Thyroid gland (tissue), 4 donors: ENCODE measurements around the gene FGF11. TPM values are rescaled to one million over a fixed set of nuclear protein-coding genes. Genes with fewer than 3 reads are reported as not detected.

Experiments
- DNase-seq, 2 donors: peaks; one replicate each; pipeline ENCODE4 v3.0.0-alpha.2; 2019
- H3K27ac ChIP-seq, 3 donors: fragments of 200-600 bp; sonication (generic); 1 replicate in 2 of 3; 2 replicates in 1 of 3; pipeline ENCODE4 v1.5.1; 2016 to 2019; ENCODE audit warnings: mild to moderate bottlenecking in 1 of 3, moderate library complexity in 1 of 3
- H3K27me3 ChIP-seq: fragments of 200-600 bp; sonication (generic); one replicate; pipeline ENCODE4 v1.5.1; 2019
- H3K36me3 ChIP-seq, 2 donors: fragments of 200-600 bp; sonication (generic); one replicate each; pipeline ENCODE4 v1.5.1; 2016 to 2019
- H3K4me1 ChIP-seq, 2 donors: fragments of 200-600 bp; sonication (generic); one replicate each; pipeline ENCODE4 v1.5.1; 2017 to 2019
- H3K4me3 ChIP-seq, 3 donors: fragments of 200-600 bp; sonication (generic); replicated peaks in 1 of 3; 1 replicate in 2 of 3; 2 replicates in 1 of 3; pipeline ENCODE4 v1.5.1; 2016; ENCODE audit warnings: mild to moderate bottlenecking in 1 of 3
- H3K9me3 ChIP-seq: fragments of 200-600 bp; sonication (generic); one replicate; pipeline ENCODE4 v1.5.1; 2017
- CTCF ChIP-seq, 6 experiments: fragments of 200-600 bp in 3 of 6; fragments of 450-650 bp in 3 of 6; sonication (generic) in 3 of 6; IDR thresholded peaks; one replicate each; pipeline ENCODE4 v1.5.1; 2016 to 2019; ENCODE audit warnings: antibody characterized with exemption in 6 of 6, mild to moderate bottlenecking in 2 of 6, inconsistent platforms in 1 of 6, moderate library complexity in 1 of 6
- POLR2A ChIP-seq, 2 donors: fragments of 450-650 bp; IDR thresholded peaks; one replicate each; pipeline ENCODE4 v1.6.1; 2017; ENCODE audit warnings: antibody characterized with exemption in 2 of 2, mild to moderate bottlenecking in 2 of 2, moderate library complexity in 1 of 2
- WGBS, 2 donors: methylation state at CpG; one replicate each; pipeline ENCODE4 v1.1.5; 2017; 5-methylcytosine and 5-hydroxymethylcytosine counted together
- intact Hi-C: fragments of 100-400 bp; cut with DNase I; formaldehyde crosslinking; loops from one replicate; pipeline ENCODE4 v1.15.1; 2023
- total RNA-seq, 4 donors: library from RNA; depleted of rRNA; stranded (reverse); fragments of >200 nt; gene quantifications; one replicate each; pipeline ENCODE4 v1.2.3, GENCODE V29; 2016

Gene FGF11
- total RNA-seq, 4 donors from 2014 or later: 4.3 to 12.1 (median 10.5) TPM

DNA sequence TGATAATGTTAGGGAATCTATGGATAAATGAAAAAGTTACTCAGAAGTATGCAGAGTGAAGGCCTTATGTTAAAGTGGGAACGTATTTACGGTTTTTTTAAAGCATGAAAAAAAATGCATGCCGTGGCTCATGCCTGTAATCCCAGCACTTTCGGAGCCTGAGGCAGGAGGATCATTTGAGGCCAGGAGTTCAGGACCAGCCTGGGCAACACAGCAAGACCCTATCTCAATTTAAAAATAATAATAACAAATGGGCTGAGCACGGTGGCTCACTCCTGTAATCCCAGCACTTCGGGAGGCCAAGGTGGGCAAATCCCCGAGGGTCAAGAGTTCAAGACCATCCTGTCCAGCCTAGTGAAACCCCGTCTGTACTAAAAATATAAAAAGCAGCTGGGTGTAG is 50.8 kb downstream of the FGF11 start:
- intact Hi-C loops: no loop called here
- Histone ChIP-seq H3K27me3 (no peaks in the 10 kb centered on the region), H3K4me1 (peaks cover 31 to 55% of the 10 kb centered on the region in 2 donors), H3K27ac (no peak overlapping the region), H3K4me3 (no peak overlapping the region), H3K9me3 (no peaks in the 10 kb centered on the region), H3K36me3 (no peaks in the 10 kb centered on the region)
- DNase-seq: no peak
- 70 to 76% methylated on average over 8 of the region's 8 CpGs for WGBS, 2 donors
- TF ChIP-seq CTCF (IDR thresholded peaks at IDR 0.05) (no peak), POLR2A (IDR thresholded peaks at IDR 0.05) (no peak)

GRCh38 chr17:7491583-7491982 is 52.3 kb downstream of the FGF11 start:
- H3K4me3 ChIP-seq: no peak overlapping the region
- intact Hi-C loops: no loop called here
- H3K4me1 ChIP-seq: peaks cover 17 to 42% of the 10 kb centered on the region in 2 donors
- DNase-seq: no peak
- H3K36me3 ChIP-seq: peaks cover 8 to 9% of the 10 kb centered on the region in 2 donors
- 92% methylated on average over 1 of the region's 1 CpG for WGBS, 2 donors
- no peaks in the 10 kb centered on the region for H3K9me3 ChIP-seq
- no peak for TF ChIP-seq POLR2A (IDR thresholded peaks at IDR 0.05)
- no peak for TF ChIP-seq CTCF (IDR thresholded peaks at IDR 0.05)
- H3K27ac ChIP-seq: no peak overlapping the region
- H3K27me3 ChIP-seq: no peaks in the 10 kb centered on the region

DNA sequence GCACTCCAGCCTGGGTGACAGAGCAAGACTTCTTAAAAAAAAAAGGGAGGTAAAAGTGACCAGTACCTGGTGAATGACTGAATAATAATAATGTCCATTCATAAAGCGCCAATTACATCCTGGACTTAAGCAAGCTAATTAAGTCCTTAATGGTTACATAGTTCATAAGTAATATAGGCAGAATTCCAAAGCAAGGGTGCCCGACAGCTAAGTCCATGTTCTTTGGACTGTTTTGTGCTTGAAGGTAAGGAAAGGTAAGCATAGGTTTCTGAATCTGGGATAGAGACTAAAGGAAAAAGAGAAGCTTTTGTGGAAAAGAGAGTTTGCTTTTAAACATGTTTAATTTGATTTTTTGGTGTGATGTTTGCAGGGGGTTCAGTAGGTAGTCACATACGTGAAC is 54.6 kb downstream of the FGF11 start:
- Histone ChIP-seq H3K27me3 (no peaks in the 10 kb centered on the region), H3K27ac (no peak overlapping the region), H3K4me3 (no peak overlapping the region), H3K9me3 (no peaks in the 10 kb centered on the region), H3K36me3 (peaks cover 30 to 31% of the 10 kb centered on the region in 2 donors), H3K4me1 (peaks cover 2 to 27% of the 10 kb centered on the region in 2 donors)
- no peak for DNase-seq
- intact Hi-C loops: no loop called here
- TF ChIP-seq POLR2A (IDR thresholded peaks at IDR 0.05) (no peak), CTCF (IDR thresholded peaks at IDR 0.05) (no peak)
- 93 to 94% methylated on average over 3 of the region's 3 CpGs for WGBS, 2 donors

Other genes with a start within 250 kb of the FGF11 start
- 10 to 100 TPM in 2 of 4 donors, 1 to 10 TPM in 2; 6.8 to 21.5 (median 12.4) TPM for gene DLG4, start 219.7 kb upstream of the FGF11 start, total RNA-seq
- gene ACADVL, start 219.6 kb upstream of the FGF11 start, total RNA-seq: 1,000 to 10,000 TPM in 1 of 4 donors, 100 to 1,000 TPM in 3; 581 to 1,743 (median 795) TPM
- gene DVL2, start 205.0 kb upstream of the FGF11 start, total RNA-seq: 10 to 100 TPM; 45.3 to 68.6 (median 49.0) TPM
- gene PHF23, start 200.1 kb upstream of the FGF11 start, total RNA-seq: 10 to 100 TPM; 19.8 to 39.5 (median 35.8) TPM
- gene GABARAP, start 197.1 kb upstream of the FGF11 start, total RNA-seq: 100 to 1,000 TPM; 112 to 840 (median 273) TPM
- 10 to 100 TPM; 35.1 to 70.4 (median 48.4) TPM for gene CTDNEP1, start 187.8 kb upstream of the FGF11 start, total RNA-seq
- 10 to 100 TPM; 27.4 to 49.0 (median 33.0) TPM for gene ELP5, start 187.3 kb upstream of the FGF11 start, total RNA-seq
- 100 to 1,000 TPM; 108 to 161 (median 144) TPM for gene CLDN7, start 177.0 kb upstream of the FGF11 start, total RNA-seq
- 10 to 100 TPM in 1 of 4 donors, 1 to 10 TPM in 3; 2.5 to 14.6 (median 3.9) TPM for gene SLC2A4, start 157.8 kb upstream of the FGF11 start, total RNA-seq
- gene YBX2, start 144.9 kb upstream of the FGF11 start, total RNA-seq: 1 to 10 TPM; 1.2 to 4.1 (median 2.1) TPM
- gene EIF5A, start 131.9 kb upstream of the FGF11 start, total RNA-seq: 100 to 1,000 TPM; 135 to 210 (median 144) TPM
- gene GPS2, start 124.2 kb upstream of the FGF11 start, total RNA-seq: 100 to 1,000 TPM in 2 of 4 donors, 10 to 100 TPM in 2; 69.5 to 130 (median 100) TPM
- 10 to 100 TPM; 18.5 to 32.8 (median 22.5) TPM for gene NEURL4, start 110.2 kb upstream of the FGF11 start, total RNA-seq
- gene ACAP1, start 103.0 kb upstream of the FGF11 start, total RNA-seq: 1 to 10 TPM in 3 of 4 donors, under 1 TPM in 1; 0.89 to 7.1 (median 3.8) TPM
- 10 to 100 TPM in 3 of 4 donors, 1 to 10 TPM in 1; 6.6 to 20.4 (median 18.7) TPM for gene KCTD11, start 87.3 kb upstream of the FGF11 start, total RNA-seq
- gene TMEM95, start 84.4 kb upstream of the FGF11 start, total RNA-seq: not detected
- gene TNK1, start 58.4 kb upstream of the FGF11 start, total RNA-seq: 10 to 100 TPM; 11.0 to 30.2 (median 15.9) TPM
- gene PLSCR3, start 45.0 kb upstream of the FGF11 start, total RNA-seq: 10 to 100 TPM; 18.3 to 21.6 (median 19.9) TPM
- 100 to 1,000 TPM in 1 of 4 donors, 10 to 100 TPM in 3; 27.8 to 133 (median 35.2) TPM for gene TMEM256, start 35.4 kb upstream of the FGF11 start, total RNA-seq
- gene NLGN2, start 31.7 kb upstream of the FGF11 start, total RNA-seq: 1 to 10 TPM; 2.2 to 6.3 (median 4.7) TPM
- not detected for gene SPEM1, start 19.2 kb upstream of the FGF11 start, total RNA-seq
- under 1 TPM in 1 of 4 donors, not detected in 3; 0.40 TPM for gene SPEM2, start 13.9 kb upstream of the FGF11 start, total RNA-seq
- gene SPEM3, start 10.7 kb upstream of the FGF11 start, total RNA-seq: not detected
- 10 to 100 TPM; 11.3 to 19.4 (median 16.4) TPM for gene TMEM102, start 4.1 kb upstream of the FGF11 start, total RNA-seq
- gene CHRNB1, start 5.5 kb downstream of the FGF11 start, total RNA-seq: 10 to 100 TPM; 13.4 to 29.2 (median 19.8) TPM
- gene ZBTB4, start 40.1 kb downstream of the FGF11 start, total RNA-seq: 10 to 100 TPM; 58.5 to 85.2 (median 79.9) TPM
- gene SLC35G6, start 41.9 kb downstream of the FGF11 start, total RNA-seq: not detected
- 100 to 1,000 TPM in 2 of 4 donors, 10 to 100 TPM in 2; 47.6 to 125 (median 82.2) TPM for gene POLR2A, start 44.9 kb downstream of the FGF11 start, total RNA-seq
- gene TNFSF12, start 109.5 kb downstream of the FGF11 start, total RNA-seq: 10 to 100 TPM; 17.9 to 39.9 (median 30.8) TPM
- gene TNFSF13, start 119.2 kb downstream of the FGF11 start, total RNA-seq: 10 to 100 TPM; 11.7 to 32.2 (median 24.8) TPM
- 10 to 100 TPM; 62.4 to 73.3 (median 66.3) TPM for gene SENP3, start 122.4 kb downstream of the FGF11 start, total RNA-seq
- 10 to 100 TPM; 13.6 to 52.0 (median 21.5) TPM for gene CD68, start 140.1 kb downstream of the FGF11 start, total RNA-seq
- 100 to 1,000 TPM in 3 of 4 donors, 10 to 100 TPM in 1; 88.8 to 250 (median 164) TPM for gene MPDU1, start 144.3 kb downstream of the FGF11 start, total RNA-seq
- gene SOX15, start 150.6 kb downstream of the FGF11 start, total RNA-seq: 1 to 10 TPM in 1 of 4 donors, under 1 TPM in 1, not detected in 2; 0.67 to 3.1 TPM
- 10 to 100 TPM; 27.6 to 37.5 (median 28.6) TPM for gene FXR2, start 175.4 kb downstream of the FGF11 start, total RNA-seq
- gene SAT2, start 188.3 kb downstream of the FGF11 start, total RNA-seq: 10 to 100 TPM; 59.5 to 74.2 (median 61.9) TPM
- gene SHBG, start 190.6 kb downstream of the FGF11 start, total RNA-seq: under 1 TPM in 1 of 4 donors, not detected in 3; 0.83 TPM
- 1 to 10 TPM in 2 of 4 donors, under 1 TPM in 2; 0.40 to 1.7 (median 0.90) TPM for gene ATP1B2, start 211.4 kb downstream of the FGF11 start, total RNA-seq
- gene TP53, start 248.0 kb downstream of the FGF11 start, total RNA-seq: 10 to 100 TPM; 16.4 to 66.4 (median 35.6) TPM
- 1 to 10 TPM; 2.9 to 8.0 (median 4.6) TPM for gene WRAP53, start 249.0 kb downstream of the FGF11 start, total RNA-seq